ENCODE measurements around the gene ARMCX4.
"Not testable (repeated sequence)": the region's sequence is repeated elsewhere in the genome, so short reads cannot be mapped to it uniquely, and the experiment has no call there.

ARMCX4 gene

DNA sequence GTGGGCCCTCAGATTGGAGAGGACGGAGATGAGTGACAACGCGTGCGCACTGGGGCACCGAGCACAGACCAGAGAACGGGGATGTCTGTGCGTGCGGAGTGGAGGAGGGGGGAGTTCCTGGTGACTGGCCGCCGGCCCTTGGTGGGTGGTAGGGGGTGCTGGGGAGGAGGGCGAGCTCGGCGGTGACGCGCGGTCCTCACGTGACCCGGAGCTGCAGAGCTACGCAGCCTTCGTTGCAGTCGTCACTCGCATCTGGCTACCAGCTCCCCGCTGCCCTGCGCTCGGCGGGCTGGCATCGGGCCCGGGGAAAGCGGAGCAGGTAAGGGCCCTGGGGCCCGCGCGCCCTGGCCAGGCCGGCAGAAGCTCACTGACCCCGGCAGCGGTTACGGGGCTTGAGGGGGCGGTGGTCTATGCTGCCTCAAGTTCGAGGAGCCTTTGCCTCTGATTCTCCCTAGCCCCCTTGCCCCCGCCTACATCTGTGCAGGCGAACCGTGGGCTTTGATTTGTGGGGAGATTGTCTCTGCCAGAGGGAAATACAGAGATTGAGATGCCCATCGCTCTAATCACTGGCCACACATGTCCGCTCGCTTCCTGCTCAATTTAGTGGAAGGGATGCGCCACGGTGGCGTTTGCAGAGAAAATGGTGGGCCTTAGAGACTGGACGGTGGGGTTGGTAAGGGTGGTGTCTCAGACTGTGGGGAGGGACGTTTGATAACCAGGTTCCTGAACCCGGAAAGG lies at the start of gene ARMCX4:
TSS of gene ARMCX4 (plus strand) at position 245 of the 738 bp plus-strand sequence. CDS start 3,134 bp downstream, outside the sequence.
- no peak for DNase-seq (ENCODE audit: low spot score)

DNA sequence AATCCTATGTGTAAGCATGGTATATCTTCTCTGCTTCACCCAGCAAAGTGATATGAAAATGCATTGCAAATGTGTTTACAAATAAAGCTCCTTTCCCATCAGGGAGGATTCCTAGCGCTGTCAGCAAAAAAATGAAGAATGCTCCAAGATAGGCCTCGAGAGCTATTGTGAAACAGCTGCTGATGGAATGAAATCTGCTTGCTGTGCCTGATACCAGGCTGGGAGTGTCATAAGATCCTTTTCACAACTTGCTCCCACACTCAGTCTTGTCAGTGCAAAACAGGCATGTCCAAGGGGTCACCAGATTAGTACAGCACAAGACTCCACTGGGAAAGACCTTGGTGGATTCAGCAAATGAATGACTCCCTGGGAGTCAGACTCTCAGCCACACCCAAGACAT lies 43.2 kb upstream of the ARMCX4 start:
- no peak for DNase-seq (ENCODE audit: low spot score)

DNA sequence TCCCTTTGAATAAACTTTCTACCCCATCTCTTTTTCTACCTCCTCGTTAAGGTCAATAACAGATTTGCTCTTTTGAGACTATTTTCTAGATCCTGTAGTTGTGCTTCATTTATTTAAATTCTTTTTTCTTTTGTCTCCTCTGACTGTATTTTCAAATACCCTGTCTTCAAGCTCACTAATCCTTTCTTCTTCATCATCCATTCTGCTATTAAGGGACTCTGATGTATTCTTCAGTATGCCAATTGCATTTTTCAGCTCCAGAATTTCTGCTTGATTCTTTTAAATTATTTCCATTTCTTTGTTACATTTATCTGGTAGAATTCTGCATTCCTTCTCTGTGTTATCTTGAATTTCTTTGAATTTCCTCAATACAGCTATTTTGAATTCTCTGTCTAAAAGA lies 36.0 kb upstream of the ARMCX4 start:
- DNase-seq (ENCODE audit: low spot score) = no peak

DNA sequence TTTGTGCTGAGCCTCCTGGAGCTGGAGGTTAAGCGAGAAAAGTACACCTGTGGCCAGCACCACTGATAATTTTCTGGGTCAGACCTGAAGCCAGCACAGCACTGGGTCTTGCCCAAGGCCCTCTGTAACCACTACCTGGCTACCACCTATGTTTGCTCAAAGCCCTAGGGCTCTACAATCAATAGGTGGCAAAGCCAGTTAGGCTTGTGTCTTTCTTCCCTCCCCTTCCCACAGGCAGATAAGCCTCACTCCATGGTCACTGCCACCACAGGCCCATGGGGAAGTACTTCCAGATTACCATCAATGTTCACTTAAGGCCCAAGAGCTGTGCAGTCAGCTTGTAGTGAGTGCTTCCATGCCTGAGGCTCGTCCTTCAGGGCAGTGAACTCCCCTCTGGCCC lies 35.2 kb upstream of the ARMCX4 start:
- no peak for DNase-seq (ENCODE audit: low spot score)

DNA sequence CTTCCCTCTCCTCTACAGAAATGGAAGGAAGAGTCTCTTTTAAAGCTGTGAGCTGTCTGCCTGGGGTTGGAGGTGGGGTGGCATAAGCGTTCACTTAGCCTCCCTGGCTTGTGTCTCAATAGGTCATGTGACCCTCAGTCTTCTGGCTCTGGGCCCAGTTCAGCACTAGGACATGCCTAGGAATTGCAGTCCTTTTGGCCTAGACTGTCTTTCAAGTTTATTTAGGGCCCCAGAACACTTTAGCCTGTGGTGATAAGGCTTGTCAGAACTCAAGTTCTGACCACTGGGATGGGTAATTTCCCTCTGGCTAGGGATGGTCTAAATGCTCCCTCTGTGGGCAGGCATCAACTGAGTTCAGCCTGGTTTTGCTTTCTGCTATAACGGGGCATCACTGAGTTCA lies 34.3 kb upstream of the ARMCX4 start:
- no peak for DNase-seq (ENCODE audit: low spot score)

DNA sequence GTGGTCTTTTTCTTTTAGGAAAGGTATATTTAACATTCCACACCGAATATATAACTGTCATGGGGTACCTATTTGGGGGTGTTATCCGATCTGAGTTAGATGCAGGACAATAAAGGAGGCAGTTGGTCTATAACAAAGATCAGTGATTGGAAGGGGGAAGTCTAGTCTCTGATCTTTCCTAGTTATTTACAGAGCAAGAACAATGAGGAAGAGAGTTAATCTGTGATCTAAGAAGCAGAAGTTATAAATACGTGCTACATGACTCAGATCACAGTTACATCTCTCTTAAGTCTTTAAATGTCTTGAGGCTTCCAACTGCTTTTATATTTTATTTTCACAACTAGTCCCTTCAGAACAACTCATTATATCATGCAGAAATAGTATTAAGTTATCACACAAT lies 33.2 kb upstream of the ARMCX4 start:
- no peak for DNase-seq (ENCODE audit: low spot score)

DNA sequence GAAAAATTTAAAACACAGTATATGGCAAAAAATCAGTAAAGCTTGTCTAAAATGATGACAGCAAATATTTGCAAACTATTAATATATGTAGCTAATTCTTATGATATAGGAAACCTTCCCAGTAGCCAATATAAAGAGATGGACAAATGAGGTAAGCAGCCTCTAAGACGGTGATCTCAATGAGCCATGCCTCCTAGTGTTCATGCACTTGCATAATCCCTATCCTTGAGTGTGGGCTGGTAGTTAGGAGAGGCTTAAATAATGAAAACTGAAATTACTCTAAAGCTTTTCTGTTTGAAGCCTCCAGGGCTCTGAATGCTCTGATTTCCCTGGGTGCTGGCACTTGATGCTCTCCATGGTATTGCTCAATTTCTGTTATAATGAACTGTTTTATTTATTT lies 24.6 kb upstream of the ARMCX4 start:
- DNase-seq (ENCODE audit: low spot score) = no peak

DNA sequence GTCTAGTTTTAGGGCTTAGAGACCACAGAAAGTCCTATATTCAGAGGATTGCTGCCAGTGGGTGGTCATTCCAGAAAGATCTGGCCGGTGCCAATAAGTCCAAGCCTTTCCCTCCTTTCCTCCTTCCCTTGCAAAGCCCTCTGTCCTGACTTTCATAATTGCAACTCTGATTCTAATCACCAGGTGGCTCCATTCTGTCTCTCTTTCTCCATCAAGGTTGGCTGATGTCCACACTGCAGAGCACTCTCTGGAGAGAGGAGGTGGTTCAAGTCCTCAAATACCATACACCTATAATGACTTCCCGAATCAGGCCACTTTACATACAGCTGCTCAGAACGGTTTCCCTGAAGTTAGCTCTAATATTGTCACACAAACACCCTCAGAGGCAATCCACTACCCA lies 22.4 kb upstream of the ARMCX4 start:
- DNase-seq (ENCODE audit: low spot score) = peak; percentile 24

DNA sequence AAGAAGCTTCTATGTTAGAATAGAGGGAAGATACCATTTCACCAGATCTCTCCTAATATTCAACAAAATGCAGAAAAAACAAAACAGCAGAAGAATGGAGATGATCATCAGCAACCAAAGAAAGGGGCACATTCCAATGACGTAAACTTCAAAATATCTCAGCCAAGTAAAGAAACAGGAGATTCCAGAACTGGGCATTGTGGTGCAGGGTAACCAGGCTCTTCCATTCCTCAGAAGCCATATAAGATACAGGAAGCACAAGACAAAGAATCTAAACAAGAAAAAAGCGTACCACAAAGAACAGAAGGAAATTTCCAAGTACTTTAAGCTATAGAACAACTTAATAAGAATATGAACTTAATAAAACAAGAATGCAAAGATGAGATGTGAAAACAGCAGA lies 6.9 kb upstream of the ARMCX4 start:
- no peak for DNase-seq (ENCODE audit: low spot score)

DNA sequence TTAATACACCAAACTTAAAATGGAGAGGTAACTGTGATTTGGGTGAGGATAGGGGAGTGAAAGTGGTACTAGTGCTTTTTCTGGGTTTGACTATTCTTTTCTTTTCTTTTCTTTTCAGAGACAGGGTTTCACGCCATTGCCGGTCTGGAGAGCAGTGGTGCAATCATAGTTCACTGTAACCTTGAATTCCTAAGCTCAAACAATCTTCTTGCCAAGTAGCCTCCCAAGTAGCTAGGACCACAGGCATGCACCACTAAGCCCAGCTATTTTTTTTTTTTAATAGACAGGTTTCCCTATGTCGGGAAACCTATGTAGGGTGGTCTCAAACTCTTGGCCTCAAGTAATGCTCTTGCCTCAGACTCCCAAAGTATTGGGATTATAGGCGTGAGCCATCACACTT lies 3.0 kb upstream of the ARMCX4 start:
- DNase-seq (ENCODE audit: low spot score) = no peak

DNA sequence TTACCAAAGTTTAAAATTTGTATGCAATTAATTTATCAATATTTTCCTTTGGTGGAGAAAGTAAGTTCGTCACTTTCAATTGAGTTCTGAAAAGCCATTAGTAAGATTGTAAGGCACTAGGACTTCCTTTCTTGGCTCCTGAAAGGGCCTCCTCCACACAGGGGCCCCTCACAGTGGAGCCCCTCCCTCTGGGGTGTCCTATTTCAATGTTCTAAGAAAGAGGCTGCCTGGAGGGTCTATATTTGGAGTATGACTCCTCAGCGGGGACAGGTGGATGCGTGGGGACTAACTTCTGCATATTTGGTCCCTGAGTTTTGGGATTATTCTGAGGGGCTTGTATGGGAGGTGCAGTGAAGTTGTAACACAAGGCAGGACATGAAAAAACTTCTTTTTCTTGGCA lies 1.6 kb upstream of the ARMCX4 start:
- no peak for DNase-seq (ENCODE audit: low spot score)

DNA sequence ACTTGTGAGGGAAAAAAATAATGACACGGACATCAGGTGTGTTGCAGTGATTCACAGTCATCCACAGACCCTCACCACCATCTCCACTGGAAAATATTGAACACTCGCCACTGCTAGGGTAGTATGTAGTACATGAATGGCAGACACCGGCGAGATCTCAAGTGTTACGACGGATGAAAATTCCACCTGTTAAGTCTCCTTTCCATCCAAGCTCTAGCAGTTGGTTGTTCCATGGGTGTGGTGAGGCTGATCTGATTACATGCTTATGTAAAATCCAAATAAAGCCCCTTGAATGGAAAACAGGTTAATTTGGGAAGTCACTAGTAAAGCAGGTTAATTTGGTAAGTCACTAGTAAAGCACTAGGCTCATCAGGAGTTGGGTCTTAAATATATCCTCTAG lies 1.1 kb upstream of the ARMCX4 start:
- DNase-seq (ENCODE audit: low spot score) = no peak

DNA sequence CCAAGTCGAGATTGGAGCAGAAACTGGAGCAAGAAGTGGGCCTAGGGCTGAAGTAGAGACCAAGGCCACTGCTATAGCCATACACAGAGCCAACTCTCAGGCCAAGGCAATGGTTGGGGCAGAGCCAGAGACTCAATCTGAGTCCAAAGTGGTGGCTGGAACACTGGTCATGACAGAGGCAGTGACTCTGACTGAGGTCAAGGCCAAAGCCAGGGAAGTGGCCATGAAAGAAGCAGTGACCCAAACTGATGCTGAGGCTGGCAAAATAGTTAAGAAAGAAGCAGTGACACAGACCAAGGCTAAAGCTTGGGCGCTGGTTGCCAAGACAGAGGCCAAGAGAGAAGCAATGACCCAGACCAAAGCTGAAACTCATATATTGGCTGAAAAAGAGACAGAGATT lies 3.5 kb downstream of the ARMCX4 start:
- DNase-seq (ENCODE audit: low spot score) = no peak

DNA sequence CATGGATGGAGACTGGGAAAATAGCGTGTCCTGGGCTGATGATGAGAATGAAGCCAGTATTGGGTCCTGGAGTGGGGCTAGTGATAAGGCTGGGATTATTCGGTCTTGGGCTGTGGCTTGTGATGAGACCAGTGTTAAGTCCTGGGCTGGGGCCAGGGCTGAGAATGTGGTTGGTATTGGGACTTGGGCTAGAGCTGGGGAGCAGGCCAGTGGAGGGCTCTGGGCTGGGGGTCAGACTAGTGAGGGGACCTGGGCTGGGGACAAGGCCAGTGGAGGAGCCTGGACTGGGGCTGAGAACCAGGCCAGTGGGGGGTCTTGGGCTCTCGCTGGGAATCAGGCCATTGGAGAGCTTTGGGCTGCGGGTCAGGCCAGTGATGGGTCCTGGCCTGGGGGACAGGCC lies 6.7 kb downstream of the ARMCX4 start:
- no peak for DNase-seq (ENCODE audit: low spot score)

DNA sequence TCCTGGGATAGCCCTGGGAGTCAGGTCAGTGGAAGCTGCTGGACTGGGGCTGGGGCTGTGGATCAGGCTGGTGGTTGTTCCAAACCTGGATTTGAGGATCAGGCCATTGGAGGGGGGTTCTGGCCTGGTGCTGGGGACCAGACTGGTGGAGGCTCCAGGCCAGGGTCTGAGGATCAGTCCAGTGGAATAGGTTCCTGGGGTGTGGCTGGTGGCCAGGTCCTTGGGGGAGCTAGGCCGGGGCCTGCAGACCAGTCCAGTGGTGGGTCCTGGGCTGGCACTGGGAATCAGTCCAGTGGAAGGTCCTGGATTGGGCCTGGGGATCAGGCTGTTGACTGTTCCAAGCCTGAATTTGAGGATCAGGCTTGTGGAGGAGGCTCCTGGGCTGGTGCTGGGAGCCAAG lies 8.0 kb downstream of the ARMCX4 start:
- no peak for DNase-seq (ENCODE audit: low spot score)

DNA sequence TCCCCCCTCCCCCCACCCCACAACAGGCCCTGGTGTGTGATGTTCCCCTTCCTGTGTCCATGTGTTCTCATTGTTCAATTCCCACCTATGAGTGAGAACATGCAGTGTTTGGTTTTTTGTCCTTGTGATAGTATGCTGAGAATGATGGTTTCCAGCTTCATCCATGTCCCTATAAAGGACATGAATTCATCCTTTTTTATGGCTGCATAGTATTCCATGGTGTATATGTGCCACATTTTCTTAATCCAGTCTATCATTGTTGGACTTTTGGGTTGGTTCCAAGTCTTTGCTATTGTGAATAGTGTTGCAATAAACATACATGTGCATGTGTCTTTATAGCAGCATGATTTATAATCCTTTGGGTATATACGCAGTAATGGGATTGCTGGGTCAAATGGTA lies 17.7 kb downstream of the ARMCX4 start:
- not testable (repeated sequence) for DNase-seq (ENCODE audit: low spot score)

DNA sequence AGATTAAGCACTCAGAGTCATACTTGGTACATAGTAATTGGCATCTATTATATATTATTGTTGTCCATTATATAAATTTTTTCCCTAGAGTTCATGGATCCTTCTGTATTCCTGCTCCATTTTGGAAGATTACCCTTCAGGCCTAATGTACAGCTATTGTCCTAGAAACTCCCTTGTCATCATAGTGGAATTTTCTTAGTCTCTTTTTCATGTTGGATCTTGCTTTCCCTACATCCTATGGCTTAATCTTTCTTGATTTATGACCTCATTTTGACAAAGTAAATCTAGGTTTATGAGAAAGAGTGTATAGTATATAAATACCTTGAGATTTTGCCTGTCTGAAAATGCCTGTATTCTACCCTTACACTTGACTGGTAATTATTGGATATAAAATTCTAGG lies 22.1 kb downstream of the ARMCX4 start:
- DNase-seq (ENCODE audit: low spot score) = no peak

DNA sequence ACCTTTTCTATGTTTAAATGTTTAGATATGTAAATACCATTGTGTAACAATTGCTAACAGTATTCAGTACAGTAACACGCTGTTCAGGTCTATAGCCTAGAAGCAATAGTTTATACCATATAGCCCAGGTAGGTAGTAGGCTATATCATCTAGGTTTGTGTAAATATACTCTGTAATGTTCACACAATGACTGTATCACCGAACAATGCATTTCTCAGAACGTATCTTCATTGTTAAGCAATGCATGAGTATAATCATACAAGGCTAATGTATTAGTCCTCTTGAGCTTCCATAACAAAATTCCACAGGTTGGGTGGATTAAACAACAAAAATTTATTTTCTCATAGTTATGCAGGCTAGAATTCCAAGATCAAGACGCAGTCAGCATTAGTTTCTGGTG lies 22.7 kb downstream of the ARMCX4 start:
- no peak for DNase-seq (ENCODE audit: low spot score)

DNA sequence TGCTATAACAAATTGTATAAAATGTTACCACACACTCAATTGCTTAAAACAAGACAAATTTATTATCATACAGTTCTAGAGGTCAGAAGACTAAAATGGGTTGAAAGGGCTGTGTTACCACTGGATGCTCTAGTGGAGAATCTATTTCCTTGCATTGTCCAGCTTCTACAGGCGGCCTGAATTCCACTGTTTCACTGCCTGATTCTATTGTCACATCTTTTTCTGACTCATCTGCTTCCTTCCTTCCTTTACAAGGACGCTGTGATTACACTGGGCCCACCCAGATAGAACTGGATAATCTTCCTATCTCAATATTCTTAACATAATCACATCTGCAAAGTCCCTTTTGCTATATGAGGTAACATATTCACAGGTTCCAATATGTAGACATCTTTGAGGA lies 45.7 kb downstream of the ARMCX4 start:
- DNase-seq (ENCODE audit: low spot score) = no peak

Measured in HuH-7 (cell line).